Measurements from ENCODE around the gene SLC44A4. TPM values are rescaled to one million over a fixed set of nuclear protein-coding genes. Genes with fewer than 3 reads are reported as not detected.

SLC44A4 gene
- total RNA-seq, 1 experiment from 2014 or later: 3.8 TPM

GRCh38 chr6:31815025-31815838 lies 63.6 kb downstream of the SLC44A4 start, which contains the start of the genes HSPA1A and HSPA1L:
HSPA1A (plus strand) TSS chr6:31815543; CDS start chr6:31815757, 214 bp downstream.
HSPA1L (minus strand) TSS chr6:31815283; CDS start chr6:31811972, 3,311 bp downstream.
- Histone ChIP-seq H4K20me1 (ENCODE audit: control insufficient read depth, insufficient read depth, insufficient read length) (no peaks in the 10 kb centered on the region), H4K8ac (replicated peaks; ENCODE audit: insufficient read length, low read depth, low read length) (no peak within 1 kb of the TSS), H3K4me1 (ENCODE audit: insufficient read depth, low read length) (no peaks in the 10 kb centered on the region; the same call in 1 of the 2 replicates), H3K79me1 (ENCODE audit: insufficient read depth, low read depth, low read length, poor library complexity, severe bottlenecking) (no peaks in the 10 kb centered on the region), H3K14ac (ENCODE audit: insufficient read depth, low read length) (peak within 1 kb of the TSS; percentile 37; the same call in 1 of the 2 replicates), H3K18ac (ENCODE audit: insufficient read length, low read depth, low read length) (peak within 1 kb of the TSS; percentile 66), H3T11ph (ENCODE audit: low read length) (no peak within 1 kb of the TSS), H2BK120ac (ENCODE audit: low read depth, low read length, poor library complexity, severe bottlenecking) (no peak within 1 kb of the TSS), H4K5ac (ENCODE audit: insufficient read length, low read depth, low read length) (no peak within 1 kb of the TSS), H3K9ac (ENCODE audit: extremely low read depth, insufficient read length, low read length) (no peak within 1 kb of the TSS), H2AFZ (ENCODE audit: low read length) (no peak within 1 kb of the TSS), H2BK15ac (ENCODE audit: low read depth, low read length) (no peak within 1 kb of the TSS), H2BK5ac (ENCODE audit: insufficient read length, low read length) (no peak within 1 kb of the TSS), H2AK5ac (ENCODE audit: insufficient read length, low read length) (no peak within 1 kb of the TSS), H3K4ac (ENCODE audit: low read depth, low read length) (no peak within 1 kb of the TSS), H3K27ac (ENCODE audit: insufficient read length, low read depth, low read length) (no peak within 1 kb of the TSS), H3K4me2 (ENCODE audit: insufficient read depth, insufficient read length, low read length) (peak within 1 kb of the TSS; percentile 76), H3K79me2 (ENCODE audit: insufficient read depth, low read length) (no peaks in the 10 kb centered on the region), H3K9me3 (ENCODE audit: control insufficient read depth, low read depth, low read length) (no peaks in the 10 kb centered on the region), H3K27me3 (ENCODE audit: insufficient read depth, low read length) (no peaks in the 10 kb centered on the region), H2BK20ac (ENCODE audit: low read depth, low read length, poor library complexity, severe bottlenecking) (no peak within 1 kb of the TSS), H3K23ac (ENCODE audit: insufficient read length, low read depth, low read length) (no peak within 1 kb of the TSS), H2BK12ac (ENCODE audit: insufficient read length, low read depth, low read length) (no peak within 1 kb of the TSS), H3K23me2 (ENCODE audit: insufficient read length, low read depth, low read length, poor library complexity, severe bottlenecking) (peaks cover 5% of the 10 kb centered on the region), H3K56ac (ENCODE audit: insufficient read length, low read depth, low read length) (no peak within 1 kb of the TSS), H4K91ac (ENCODE audit: insufficient read length, low read depth, low read length) (no peak within 1 kb of the TSS)
- DNase-seq: peak; percentile 100
- no CpG with 5 or more reads among the region's 56 CpGs for WGBS (ENCODE audit: extremely low coverage, insufficient read length, low lambda C conversion rate)
- Mint-ChIP-seq H3K36me3 (ENCODE audit: insufficient read depth in 1 of 3, low read depth in 3 of 3) (peaks cover 3 to 10% (median 6%) of the 10 kb centered on the region in 3 experiments; a peak in 5 of 7 replicates), H3K4me1 (peaks cover 19 to 22% of the 10 kb centered on the region in 2 experiments), H3K9me3 (peaks cover 6 to 9% of the 10 kb centered on the region in 2 experiments), H3K27ac (peak within 1 kb of the TSS; percentile 94 to 99 (median 99)), H3K4me3 (peak within 1 kb of the TSS; percentile 81 to 90), H3K27me3 (ENCODE audit: low read depth) (peaks cover 5% of the 10 kb centered on the region)
- no peak for TF ChIP-seq CTCF (conservative IDR thresholded peaks at IDR 0.05)
